Stimulated activated CD8-positive, alpha-beta memory T cell treated with anti-CD3 and anti-CD28 coated beads, Interleukin-4, amount 100 ng/mL, for 1 hour (primary cell): ENCODE results near the gene TMEM108.

ENCODE experiments used
- DNase-seq, 2 donors: peaks; one replicate each; pipeline ENCODE4 v3.0.0-alpha.2; 2020; ENCODE audit warnings: low read depth in 2 of 2, low spot score in 1 of 2

Gene TMEM108

GRCh38 chr3:133162265-133162664 is 124.1 kb downstream of the TMEM108 start:
- DNase-seq, result no peak

- no peak for DNase-seq
Measured at GRCh38 chr3:133162670-133163305, 124.6 kb downstream of the TMEM108 start.

GRCh38 chr3:133167340-133168024 is 129.3 kb downstream of the TMEM108 start:
- no peak for DNase-seq

GRCh38 chr3:133168025-133168401 is 129.8 kb downstream of the TMEM108 start:
- no peak for DNase-seq

GRCh38 chr3:133169331-133170068 is 131.3 kb downstream of the TMEM108 start:
- no peak for DNase-seq

- no peak for DNase-seq
Measured at GRCh38 chr3:133171831-133172230, 133.6 kb downstream of the TMEM108 start.

GRCh38 chr3:133181392-133182150 is 143.4 kb downstream of the TMEM108 start:
- no peak for DNase-seq

- no peak for DNase-seq
Measured at GRCh38 chr3:133187870-133188379, 149.7 kb downstream of the TMEM108 start.

GRCh38 chr3:133188996-133189395 is 150.8 kb downstream of the TMEM108 start:
- DNase-seq, result no peak

- DNase-seq, result no peak
Measured at GRCh38 chr3:133189893-133190292, 151.7 kb downstream of the TMEM108 start.

- no peak for DNase-seq
Measured at GRCh38 chr3:133191818-133192217, 153.6 kb downstream of the TMEM108 start.

GRCh38 chr3:133192363-133192945 is 154.3 kb downstream of the TMEM108 start:
- DNase-seq, result no peak

- DNase-seq, result no peak
Measured at GRCh38 chr3:133192967-133193366, 154.8 kb downstream of the TMEM108 start.

- DNase-seq, result no peak
Measured at GRCh38 chr3:133196527-133196926, 158.3 kb downstream of the TMEM108 start.

- no peak for DNase-seq
Measured at GRCh38 chr3:133197619-133198018, 159.4 kb downstream of the TMEM108 start.

GRCh38 chr3:133206921-133207320 is 168.7 kb downstream of the TMEM108 start:
- DNase-seq, result no peak

- DNase-seq, result no peak
Measured at GRCh38 chr3:133208184-133208583, 170.0 kb downstream of the TMEM108 start.

- DNase-seq, result no peak
Measured at GRCh38 chr3:133209871-133210550, 171.8 kb downstream of the TMEM108 start.

- DNase-seq, result no peak
Measured at GRCh38 chr3:133210656-133211055, 172.5 kb downstream of the TMEM108 start.

GRCh38 chr3:133211449-133211848 is 173.3 kb downstream of the TMEM108 start:
- no peak for DNase-seq
